Prostate gland (tissue), 2 donors: Measurements from ENCODE around the gene EGLN1.

Source experiments
- CTCF ChIP-seq, 4 experiments: fragments of 200-600 bp in 2 of 4; fragments of 450-650 bp in 2 of 4; sonication (generic) in 2 of 4; IDR thresholded peaks; 1 replicate in 3 of 4; 2 replicates in 1 of 4; pipeline ENCODE4 v1.5.1; 2016 to 2019; ENCODE audit warnings: antibody characterized with exemption in 4 of 4, mild to moderate bottlenecking in 2 of 4, moderate library complexity in 2 of 4
- POLR2AphosphoS5 ChIP-seq: sonication (generic); formaldehyde crosslinking; IDR thresholded peaks from one replicate; pipeline ENCODE4 v1.6.1; 2017; ENCODE audit warnings: antibody characterized with exemption

GRCh38 chr1:231460614-231461013 lies 38.5 kb upstream of the EGLN1 start:
- no peak for TF ChIP-seq CTCF (IDR thresholded peaks at IDR 0.05)
- no peak for TF ChIP-seq POLR2AphosphoS5
